ENCODE results near the gene RAPH1.
"Not testable (repeated sequence)": the region's sequence is repeated elsewhere in the genome, so short reads cannot be mapped to it uniquely, and the experiment has no call there.

RAPH1 gene

DNA sequence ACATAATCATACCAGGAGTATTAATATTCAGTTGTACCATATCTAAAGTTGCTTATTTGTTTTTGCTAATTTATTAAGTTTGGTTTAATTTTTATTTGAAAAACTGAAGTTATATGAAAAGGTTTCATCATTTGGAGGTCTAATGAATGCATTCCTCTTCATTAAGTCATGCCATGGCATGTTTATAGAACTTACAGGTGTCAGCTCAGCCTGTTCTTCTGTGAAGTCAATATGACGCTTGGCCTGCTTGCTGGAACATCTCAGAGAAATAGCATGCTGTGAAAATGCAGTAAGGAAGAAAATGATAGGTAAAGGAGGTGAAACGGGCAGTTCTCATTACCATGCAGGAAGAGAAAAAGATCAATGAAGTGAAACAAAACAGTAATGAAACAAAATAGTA is 58.2 kb downstream of the RAPH1 start:
- no peak for FAIRE-seq

DNA sequence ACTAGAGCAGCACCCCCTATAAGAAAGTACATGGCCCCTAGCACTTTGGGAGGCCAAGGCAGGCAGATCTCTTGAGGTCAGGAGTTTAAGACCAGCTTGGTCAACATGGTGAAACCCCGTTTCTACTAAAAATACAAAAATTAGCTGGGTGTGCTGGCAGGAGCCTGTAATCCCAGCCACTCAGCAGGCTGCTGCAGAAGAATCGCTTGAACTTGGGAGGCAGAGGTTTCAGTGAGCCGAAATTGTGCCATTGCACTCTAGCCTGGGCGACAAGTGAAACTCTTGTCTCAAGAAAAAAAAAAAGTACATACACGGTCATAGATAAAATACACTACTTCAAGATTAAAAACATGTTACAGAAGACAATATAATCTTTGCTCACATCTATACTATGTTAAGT is 63.8 kb downstream of the RAPH1 start:
- no peak for FAIRE-seq

DNA sequence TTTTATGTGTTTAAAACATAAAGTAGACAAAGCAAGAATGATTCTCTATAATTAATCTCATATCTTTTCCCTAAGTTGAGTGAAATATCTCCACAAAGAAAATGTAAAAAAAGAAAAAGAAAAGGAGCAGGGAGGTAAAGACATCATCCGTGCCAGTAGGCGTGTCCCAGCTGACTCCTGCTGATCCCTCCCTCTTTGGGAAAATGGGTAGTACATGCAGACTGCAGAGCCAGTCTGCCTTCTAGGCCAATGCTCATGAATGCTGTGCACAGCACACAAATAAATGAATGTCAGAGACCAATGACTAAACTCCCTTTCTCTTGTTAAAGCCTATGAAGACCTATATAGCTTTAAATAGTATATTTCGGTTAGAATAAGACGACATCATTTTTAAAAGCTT is 64.7 kb downstream of the RAPH1 start:
- FAIRE-seq, result no peak

DNA sequence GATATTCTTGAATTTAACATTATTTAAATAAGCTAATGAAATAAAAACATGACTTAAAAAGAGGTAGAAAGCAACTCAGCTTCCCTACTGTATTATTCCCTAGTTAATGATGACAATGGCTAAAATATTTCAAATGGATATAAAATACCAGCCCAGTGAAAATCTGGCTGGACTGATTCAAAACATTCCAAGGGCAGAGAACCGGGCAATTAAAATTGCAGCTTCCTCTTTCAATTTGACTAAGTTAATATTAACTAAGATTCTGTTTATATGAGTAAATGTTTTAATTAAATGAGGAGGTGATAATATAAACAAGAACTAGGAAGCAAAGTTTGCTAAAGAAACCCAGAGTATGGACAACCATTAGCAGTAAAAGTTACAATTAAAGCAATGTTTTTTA is 65.6 kb downstream of the RAPH1 start:
- FAIRE-seq, result no peak

DNA sequence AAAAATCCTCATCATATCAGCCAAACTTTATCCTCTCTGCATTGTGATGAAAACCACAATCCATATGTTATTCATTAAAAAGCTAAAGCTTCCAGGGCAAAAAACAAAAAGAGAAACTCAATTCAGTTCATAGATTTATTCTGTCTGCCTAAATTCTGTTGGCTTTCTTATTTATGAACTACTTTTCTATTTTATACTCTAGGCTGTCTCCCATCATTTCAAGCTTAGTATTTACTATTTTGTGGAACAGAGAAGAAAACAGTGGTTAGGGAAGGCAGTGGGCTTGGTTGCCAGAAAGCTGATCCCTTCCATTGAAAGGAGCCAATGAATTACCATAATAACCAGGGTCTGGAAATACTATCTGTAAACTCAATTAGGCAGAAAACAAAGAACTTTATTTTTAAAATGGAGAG is 71.8 kb downstream of the RAPH1 start:
- no peak for FAIRE-seq

DNA sequence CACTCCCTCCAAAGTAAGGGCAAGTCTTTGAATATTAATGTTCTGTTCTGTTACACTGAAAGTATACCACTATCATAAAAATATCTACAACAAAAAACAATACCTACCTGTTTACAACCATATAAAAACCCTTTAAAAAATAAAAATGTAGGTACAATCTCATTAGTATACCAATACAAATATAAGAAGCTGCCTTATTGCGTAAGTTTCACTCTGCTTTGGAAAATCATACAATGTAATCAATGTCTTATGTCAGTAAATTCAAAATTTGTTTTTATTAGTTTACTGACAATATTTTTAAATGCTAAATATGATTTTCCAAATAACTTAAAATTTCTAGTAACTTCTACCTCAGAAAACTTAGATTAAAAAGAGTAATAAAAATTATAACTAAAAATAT is 72.8 kb downstream of the RAPH1 start:
- FAIRE-seq, result no peak

DNA sequence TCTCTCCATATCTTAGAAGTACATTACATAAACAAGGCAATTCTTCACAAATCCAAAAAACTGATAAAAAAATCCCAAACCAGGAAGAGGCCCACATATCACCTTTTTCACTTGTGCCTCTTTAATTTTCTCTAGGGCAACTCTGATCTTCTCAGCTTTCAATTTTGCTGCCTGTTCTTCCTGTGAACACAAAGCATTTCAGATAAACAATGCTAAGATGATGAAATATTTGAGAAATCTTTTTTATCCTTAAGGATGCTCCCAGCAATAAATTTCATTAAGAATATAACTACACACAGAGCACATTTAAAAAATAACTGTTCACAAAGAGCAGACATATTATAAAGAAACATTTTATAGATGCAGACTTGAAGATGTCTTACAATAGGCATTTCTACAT is 73.4 kb downstream of the RAPH1 start:
- no peak for FAIRE-seq

DNA sequence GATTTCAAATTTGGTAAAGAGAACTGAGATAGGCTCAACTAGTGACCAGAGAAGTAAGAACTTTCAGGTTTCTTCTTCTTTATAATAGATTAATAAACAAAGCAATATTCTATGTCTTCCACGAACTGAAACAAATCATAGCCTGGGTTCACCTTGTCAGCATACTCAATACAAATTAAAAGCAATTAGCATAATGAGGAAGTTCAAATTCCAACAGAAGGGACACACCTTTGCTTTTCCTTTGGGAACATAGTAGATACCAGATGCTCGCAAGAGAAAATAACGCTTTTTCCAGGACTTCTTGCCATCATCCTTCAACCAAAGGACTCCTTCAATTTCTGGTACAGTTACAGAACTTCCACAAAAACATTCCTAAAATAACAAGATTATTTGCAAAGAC is 79.9 kb downstream of the RAPH1 start:
- FAIRE-seq, result no peak

DNA sequence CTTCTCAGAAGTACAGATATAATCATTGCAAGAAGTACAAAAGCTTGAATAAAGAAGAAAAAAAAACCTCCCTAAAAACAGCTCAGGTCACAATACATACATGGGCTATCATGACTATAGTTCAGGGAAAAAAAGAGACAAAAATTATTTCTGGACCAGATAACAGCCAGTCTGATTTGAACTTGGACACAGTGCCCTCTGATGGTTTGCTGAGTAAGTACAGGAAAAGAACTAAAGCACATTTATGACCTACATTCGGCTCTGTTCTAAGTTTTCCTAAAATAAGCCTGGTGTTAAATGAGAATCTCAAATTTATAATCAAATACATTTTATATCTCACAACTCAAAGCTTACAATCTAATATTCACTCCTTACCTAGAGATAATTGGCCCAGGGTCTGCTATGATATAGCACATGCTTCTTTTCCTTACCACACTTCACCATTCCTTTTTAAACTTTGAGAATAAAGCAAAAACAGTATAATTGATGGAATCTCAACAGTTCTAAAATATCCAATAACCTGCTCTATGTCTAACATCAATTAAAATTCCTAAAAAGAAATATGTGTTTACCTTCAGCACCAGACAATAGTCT is 81.1 kb downstream of the RAPH1 start:
- peak; percentile 97 for FAIRE-seq

DNA sequence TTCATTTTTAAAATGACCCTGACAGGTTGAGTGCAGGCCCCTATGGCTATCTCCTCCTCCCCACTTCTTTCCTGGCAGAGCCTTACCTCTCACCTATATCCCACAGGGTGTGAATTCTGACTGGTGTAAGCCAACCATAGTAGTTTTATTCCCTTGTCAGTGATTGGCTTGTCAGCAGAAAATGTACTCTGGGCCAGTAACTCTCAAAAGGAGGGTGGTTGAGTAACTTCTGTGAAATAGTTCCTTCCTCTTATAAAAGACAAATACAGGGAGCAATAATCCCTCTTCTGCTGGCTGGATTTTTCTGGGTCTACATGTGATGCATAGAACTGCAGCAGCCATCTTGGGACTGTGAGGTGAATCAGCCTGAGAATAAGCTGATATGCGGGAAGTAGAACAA is 83.4 kb downstream of the RAPH1 start:
- no peak for FAIRE-seq

DNA sequence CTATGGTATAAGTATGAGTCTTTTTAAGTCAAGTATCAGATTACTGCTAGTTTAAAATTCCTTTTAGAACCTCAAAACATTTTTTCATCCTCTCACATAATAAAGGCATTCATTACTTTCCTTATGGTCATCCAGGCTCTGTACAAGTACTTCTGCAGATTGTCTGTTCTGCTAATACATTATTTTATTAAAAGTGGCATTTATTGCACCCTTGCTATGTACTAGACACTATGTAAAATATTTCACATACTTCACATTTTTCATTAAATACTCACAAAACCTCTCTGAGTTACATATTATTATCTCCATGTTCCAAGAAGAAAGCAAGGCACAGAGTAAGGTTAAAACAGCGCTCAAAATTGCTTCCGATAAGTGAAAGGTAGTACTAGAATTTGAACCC is 84.1 kb downstream of the RAPH1 start:
- FAIRE-seq, result no peak

DNA sequence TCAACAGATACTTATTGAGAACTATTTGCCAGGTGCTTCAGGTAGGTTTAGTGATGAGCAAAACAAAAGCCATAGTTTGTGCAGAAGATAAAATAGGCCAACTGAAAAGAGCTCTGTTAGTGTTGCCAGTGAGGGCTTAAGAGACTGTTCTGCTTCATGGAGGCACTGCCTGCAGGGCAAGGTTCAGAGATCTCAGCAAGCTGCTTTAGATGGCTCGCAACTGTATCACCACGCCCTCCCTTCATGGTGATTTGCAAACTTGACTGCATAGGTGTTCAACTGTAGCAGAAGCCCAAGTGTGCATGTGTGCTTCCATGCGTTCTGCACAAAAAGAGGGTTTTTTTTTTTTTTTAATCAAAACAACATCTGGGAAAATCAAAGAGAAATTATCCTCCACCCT is 84.5 kb downstream of the RAPH1 start:
- no peak for FAIRE-seq

DNA sequence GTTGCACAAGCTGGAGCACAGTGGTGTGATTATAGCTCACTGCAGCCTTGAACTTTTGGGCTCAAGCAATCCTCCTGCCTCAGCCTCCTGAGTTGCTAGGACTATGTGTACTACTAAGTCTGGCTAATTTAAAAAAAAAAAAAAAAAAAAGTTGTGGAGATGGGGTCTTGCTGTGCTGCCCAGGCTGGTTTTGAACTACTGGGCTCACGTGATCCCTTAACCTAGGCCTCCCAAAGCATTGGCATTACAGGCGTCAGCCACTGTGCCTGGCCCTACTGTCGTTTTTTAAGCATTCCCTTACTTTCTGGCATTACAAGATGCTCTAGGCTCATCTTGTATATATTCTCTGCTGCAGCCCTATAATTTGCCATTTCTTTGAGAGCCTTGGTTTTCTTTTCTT is 88.3 kb downstream of the RAPH1 start:
- no peak for FAIRE-seq

DNA sequence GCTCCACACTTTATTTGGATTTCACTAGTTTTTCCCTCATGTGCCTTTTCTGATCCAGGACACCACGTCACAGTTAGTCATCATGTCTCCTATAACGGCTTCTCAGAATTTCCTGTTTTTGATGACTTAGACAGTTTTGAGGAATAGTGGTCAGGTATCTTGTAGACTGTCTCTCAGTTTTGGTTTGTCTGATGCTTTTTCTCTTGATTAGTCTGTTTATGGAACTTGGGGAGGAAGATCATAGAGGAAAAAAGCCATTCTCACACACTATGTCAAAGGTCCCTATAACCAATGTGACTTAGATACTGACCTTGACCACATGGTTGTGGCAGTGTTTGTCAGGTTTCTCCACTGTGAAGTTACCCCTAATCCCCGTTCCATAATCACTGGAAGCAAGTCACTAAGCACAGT is 89.0 kb downstream of the RAPH1 start:
- FAIRE-seq, result no peak

DNA sequence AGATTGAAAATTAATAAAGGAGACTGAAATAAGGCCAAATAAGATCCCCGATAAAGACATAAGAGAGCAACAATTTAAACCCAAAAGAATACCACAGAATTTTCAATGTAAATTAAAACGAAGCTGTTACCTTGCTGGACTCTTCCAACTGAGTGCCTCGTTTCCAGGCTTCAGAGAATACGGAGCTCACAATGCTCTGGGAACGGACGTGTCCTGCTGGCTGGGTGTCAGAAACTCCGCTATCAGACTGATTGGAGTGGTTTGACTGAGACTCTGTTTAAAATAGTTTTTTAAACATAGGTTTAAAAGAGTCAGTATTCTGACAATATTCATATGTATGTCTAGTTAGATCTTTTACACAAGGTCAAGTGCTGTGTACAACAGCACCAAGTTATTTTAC is 90.4 kb downstream of the RAPH1 start:
- no peak for FAIRE-seq

DNA sequence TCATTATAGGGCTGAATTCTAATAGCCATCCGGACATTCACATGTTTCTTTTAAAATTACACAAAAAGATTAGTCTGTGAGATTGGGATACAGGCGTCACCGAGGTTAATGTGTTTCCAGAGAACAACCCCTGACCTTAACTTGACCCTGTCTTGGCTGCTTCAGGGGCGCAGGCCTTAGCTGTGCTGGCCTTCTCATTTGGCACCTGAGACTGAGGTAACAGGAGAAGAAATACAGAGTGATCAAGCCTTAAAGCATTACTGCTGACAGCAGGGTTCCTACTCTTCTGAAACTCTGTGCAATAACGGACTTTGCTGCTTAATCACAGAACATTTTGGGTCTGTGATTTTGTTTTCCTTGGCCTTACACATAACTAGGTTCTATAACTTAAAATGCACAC is 92.6 kb downstream of the RAPH1 start:
- FAIRE-seq, result no peak

DNA sequence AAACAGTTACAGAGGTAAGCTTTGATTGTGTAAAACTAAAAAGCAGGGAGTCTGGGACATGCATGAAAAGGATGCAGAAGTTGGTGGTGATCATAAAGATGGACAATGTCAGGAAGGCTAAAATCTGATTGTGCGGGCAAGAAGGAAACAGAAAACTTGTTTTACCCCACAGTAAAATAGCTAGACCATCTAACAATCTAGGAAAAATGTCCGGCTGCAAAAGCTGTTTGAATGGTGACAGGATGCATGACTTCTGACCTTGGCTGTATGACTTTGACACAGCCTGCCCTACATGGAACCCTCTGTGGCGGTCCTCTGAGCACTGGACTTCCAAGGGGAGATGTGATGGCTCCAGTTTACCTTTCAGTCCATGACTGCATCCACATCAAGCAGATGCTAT is 93.6 kb downstream of the RAPH1 start:
- no peak for FAIRE-seq

DNA sequence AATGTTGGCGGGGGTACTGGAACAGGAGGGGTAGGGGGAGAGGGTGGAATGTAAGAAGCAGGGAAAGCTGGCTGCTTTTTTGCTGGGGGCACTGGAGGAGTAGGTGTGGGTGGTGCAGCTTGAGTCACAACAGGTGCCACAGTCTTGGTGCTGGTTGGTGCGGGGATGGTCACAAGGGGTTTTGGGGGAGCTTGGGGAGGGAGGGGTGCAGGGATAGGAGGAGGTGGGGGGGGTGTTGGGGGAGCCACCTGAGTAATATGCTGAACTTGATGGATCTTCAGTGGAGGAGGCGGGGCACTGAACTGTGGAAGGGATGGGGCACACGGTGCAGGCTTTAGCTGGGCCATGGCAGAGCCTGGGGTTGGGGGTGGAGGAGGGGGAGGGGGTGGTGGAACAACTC is 94.4 kb downstream of the RAPH1 start:
- FAIRE-seq, result no peak

DNA sequence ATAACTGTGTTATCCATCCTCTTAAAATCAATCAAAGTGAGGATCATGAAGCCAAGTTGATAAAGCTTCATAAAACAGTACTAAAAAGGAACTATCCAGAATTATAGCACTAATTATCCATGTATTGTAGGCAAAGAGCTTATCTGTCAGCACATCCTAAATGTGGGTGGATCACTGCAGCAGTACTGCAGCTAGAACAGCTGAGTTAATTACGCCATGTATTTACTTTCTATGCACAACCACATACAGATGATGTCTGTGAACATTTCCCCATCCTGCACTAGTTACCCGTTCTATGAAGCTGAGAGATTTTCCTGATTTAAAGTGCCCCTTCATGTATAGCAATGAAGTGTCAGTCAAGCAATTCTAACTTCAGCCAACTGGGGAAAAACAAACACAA is 96.6 kb downstream of the RAPH1 start:
- no peak for FAIRE-seq

DNA sequence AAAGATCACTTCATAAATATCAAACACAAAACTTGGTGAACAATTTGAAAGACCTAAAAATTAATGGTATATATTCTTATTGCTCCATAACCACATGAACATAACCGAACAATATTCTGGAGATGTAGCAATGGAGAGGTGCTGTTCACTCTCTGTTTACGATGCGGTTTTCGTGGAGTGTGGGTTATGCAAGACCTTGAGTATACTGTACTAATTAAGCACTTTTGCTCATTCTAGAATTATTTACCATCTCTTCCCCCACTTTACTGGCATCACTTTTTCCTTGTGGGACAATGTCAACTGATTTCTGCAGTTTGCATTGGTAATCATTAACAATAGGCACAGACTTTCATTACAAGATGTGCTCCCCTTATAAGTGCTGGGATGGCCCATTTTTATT is 97.6 kb downstream of the RAPH1 start:
- FAIRE-seq, result no peak

DNA sequence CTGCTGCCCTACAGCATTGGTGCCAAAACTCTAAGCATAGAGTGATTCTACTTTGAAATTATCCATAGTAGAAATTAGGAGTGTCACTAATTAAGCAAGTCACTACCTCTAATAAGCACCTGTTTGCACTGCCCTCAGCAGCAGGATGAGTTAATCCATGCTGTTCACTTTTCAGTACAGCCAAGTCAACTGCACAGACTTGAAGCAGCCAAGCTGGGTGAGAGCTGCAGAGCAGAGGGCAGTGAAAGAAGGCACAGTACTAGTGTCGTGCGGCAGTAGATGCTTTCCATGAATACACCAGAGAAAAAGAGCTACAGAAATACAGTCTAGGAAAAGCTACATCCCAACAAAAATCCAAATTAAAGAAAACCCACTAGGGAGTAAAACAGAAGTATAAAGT is 98.6 kb downstream of the RAPH1 start:
- FAIRE-seq, result no peak

DNA sequence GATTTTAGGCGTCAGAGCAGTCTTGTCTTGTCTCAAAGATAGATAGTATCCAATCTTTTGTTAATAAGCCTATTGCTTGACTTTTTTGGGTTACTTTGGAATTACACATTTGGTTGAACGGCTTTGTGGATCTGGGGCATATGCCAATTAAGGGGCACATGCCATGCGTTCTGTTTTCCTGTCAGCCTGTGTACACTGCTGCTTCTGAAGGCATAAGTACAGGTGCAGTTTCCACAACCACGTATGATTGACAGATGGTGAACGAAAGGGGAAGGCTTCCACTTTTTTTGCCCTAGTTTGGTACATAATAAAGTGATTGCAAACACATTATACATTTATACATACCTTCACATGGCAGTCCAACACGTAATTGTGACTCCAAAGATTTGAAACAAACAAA is 102.3 kb downstream of the RAPH1 start:
- no peak for FAIRE-seq

DNA sequence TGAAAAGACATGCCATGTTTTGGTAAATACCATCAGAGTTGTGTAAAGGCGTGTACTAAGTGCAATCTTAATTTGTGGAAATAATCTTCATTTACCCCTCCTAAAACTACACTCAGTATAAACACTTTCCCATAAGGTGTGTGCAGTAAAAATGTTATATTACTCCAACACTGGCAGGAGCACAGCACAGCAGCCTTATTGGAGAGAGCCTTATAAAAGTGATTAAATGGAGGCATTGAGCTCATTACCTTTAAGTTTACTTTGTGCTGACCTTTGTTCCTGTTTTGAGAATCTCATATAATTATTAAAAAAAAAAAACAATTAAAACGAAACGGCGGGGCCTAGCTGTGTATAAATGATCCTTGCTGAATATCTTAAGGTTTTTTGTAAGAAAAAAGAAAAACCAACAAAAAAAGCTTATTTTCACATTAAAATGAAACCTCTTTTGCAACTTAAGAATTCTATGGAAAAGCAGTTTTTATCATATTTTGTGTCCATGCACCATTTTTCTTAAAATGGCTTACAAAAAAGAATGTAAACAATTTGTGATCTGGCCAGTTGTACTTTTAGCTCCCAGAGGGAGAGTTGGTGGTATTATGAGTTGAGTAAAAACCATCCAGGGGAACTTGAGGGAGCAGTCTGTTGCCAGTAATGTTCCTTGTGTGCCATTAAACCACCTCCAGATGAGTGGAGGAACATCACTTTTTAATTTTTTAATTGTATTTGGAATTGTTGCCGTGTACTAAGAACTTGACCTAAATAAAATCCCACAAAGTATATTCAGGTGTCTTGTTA is 103.5 kb downstream of the RAPH1 start:
- FAIRE-seq, result no peak

DNA sequence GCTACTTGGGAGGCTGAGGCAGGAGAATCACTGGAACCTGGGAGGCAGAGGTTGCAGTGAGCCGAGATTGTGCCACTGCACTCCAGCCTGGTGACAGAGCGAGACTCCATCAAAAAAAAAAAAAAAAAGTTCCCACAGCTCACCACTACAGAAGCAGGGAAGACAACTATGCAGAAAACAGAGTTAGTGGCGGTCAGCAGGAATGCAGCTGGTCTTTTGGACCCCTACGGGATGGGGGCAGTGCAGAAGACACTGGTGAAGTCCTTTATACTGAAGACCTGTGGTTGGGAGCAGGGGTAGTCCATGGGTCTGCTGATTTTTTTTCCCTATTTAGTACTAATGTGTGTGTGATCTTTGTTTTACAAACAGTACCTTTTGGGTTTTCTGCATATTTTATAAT is 105.5 kb downstream of the RAPH1 start:
- FAIRE-seq, result not testable (repeated sequence)

DNA sequence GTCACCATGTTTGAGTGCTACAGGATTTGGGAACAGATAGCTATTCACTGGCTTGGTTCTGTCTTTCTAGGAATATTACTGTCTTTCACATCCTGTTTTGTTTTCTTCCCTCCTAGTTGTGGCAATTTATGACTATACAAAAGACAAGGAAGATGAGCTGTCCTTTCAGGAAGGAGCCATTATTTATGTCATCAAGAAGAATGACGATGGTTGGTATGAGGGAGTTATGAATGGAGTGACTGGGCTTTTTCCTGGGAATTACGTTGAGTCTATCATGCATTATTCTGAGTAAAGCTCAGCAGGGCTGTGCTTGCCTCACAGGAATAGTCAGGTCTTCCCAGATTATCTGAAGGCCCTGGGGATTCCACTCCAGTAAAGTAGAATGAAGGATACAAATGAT is 108.0 kb downstream of the RAPH1 start:
- FAIRE-seq, result no peak
